GM12891 (cell line): ENCODE measurements around the gene SLC4A4.

Experiments used
- POLR2A ChIP-seq: IDR thresholded peaks from 2 replicates; pipeline ENCODE4 v1.6.1; 2011; ENCODE audit warnings: low read depth, low read length, control low read depth
- POLR2AphosphoS5 ChIP-seq: IDR thresholded peaks from 2 replicates; pipeline ENCODE4 v1.6.1; 2011; ENCODE audit warnings: low read depth, low read length, control low read depth
- POU2F2 ChIP-seq: IDR thresholded peaks from 2 replicates; pipeline ENCODE4 v1.6.1; 2011; ENCODE audit warnings: low read depth, mild to moderate bottlenecking, control low read depth, low read length, moderate library complexity
- SPI1 ChIP-seq: IDR thresholded peaks from 2 replicates; pipeline ENCODE4 v1.6.1; 2011; ENCODE audit warnings: low read depth, low read length, control low read depth
- TAF1 ChIP-seq: IDR thresholded peaks from 2 replicates; pipeline ENCODE4 v1.6.1; 2011; ENCODE audit warnings: low read depth, low read length, control low read depth

GRCh38 chr4:71382900-71383560, 44.2 kb downstream of the SLC4A4 start:
- no peak for TF ChIP-seq POLR2A
- no peak for TF ChIP-seq POLR2AphosphoS5
- no peak for TF ChIP-seq TAF1
- no peak for TF ChIP-seq POU2F2
- no peak for TF ChIP-seq SPI1
